HEK293 (cell line): ENCODE results near the gene RGS9.

Source experiments
- CTCF ChIP-seq: fragments of 450-650 bp; formaldehyde crosslinking; IDR thresholded peaks from 2 replicates; pipeline ENCODE4 v1.5.1; 2016; ENCODE audit warnings: missing biosample characterization, missing genetic modification characterization
- PRDM4 ChIP-seq: fragments of 450-650 bp; formaldehyde crosslinking; IDR thresholded peaks from 2 replicates; pipeline ENCODE4 v1.5.1; 2017; ENCODE audit warnings: missing biosample characterization, missing genetic modification characterization
- SP2 ChIP-seq: fragments of 450-650 bp; formaldehyde crosslinking; IDR thresholded peaks from 2 replicates; pipeline ENCODE4 v1.5.1; 2016; ENCODE audit warnings: missing biosample characterization, missing genetic modification characterization
- YY1 ChIP-seq: fragments of 450-650 bp; formaldehyde crosslinking; IDR thresholded peaks from 2 replicates; pipeline ENCODE4 v1.5.1; 2018; ENCODE audit warnings: missing biosample characterization, missing genetic modification characterization
- ZBTB6 ChIP-seq: fragments of 450-650 bp; formaldehyde crosslinking; IDR thresholded peaks from 2 replicates; pipeline ENCODE4 v1.5.1; 2017; ENCODE audit warnings: missing biosample characterization, missing genetic modification characterization
- ZNF146 ChIP-seq: fragments of 450-650 bp; formaldehyde crosslinking; IDR thresholded peaks from 2 replicates; pipeline ENCODE4 v1.5.1; 2016; ENCODE audit warnings: missing biosample characterization, missing genetic modification characterization
- ZNF580 ChIP-seq: fragments of 450-650 bp; formaldehyde crosslinking; IDR thresholded peaks from 2 replicates; pipeline ENCODE4 v1.5.1; 2016; ENCODE audit warnings: missing biosample characterization, missing genetic modification characterization
- ZNF654 ChIP-seq: fragments of 450-650 bp; formaldehyde crosslinking; IDR thresholded peaks from 2 replicates; pipeline ENCODE4 v1.5.1; 2016; ENCODE audit warnings: low read depth, missing biosample characterization, missing genetic modification characterization
- ZNF658 ChIP-seq: fragments of 450-650 bp; formaldehyde crosslinking; IDR thresholded peaks from 2 replicates; pipeline ENCODE4; 2016; ENCODE audit warnings: missing biosample characterization, missing genetic modification characterization
- ZNF76 ChIP-seq: fragments of 450-650 bp; formaldehyde crosslinking; IDR thresholded peaks from 2 replicates; pipeline ENCODE4; 2016; ENCODE audit warnings: low read depth, missing biosample characterization, missing genetic modification characterization, borderline replicate concordance

GRCh38 chr17:65201331-65201730 is 64.2 kb downstream of the RGS9 start:
- TF ChIP-seq ZNF146 (no peak), ZBTB6 (tag by site-specific recombination) (no peak), CTCF (tag by site-specific recombination) (no peak), SP2 (tag by site-specific recombination) (no peak), PRDM4 (tag by site-specific recombination) (no peak), ZNF654 (no peak), ZNF658 (no peak), YY1 (tag by site-specific recombination) (no peak), ZNF580 (no peak), ZNF76 (no peak)
